K562 (cell line): Measurements from ENCODE around the gene NRP1. TPM values are rescaled to one million over a fixed set of nuclear protein-coding genes. Genes with fewer than 3 reads are reported as not detected.

Source experiments
- ATAC-seq: fragments of 200-7000 bp; cut with Tn5 transposase; 3 replicates; pipeline ENCODE4 v1.9.1; 2020; ENCODE audit warnings: moderate library complexity
- BruUV-seq: library from RNA; stranded (reverse); fragments of 400-500 nt; replicated peaks from 2 replicates; lab custom pipeline; 2021; lab: Mats Ljungman, UMichigan
- CTCF ChIA-PET: fragments of 300-600 bp; formaldehyde crosslinking; extraction: SDS; loops from one replicate; lab custom pipeline; 2021; ENCODE audit warnings: low intra/inter-chr PET ratio; lab: Yijun Ruan, JAX
- POLR2A ChIA-PET: fragments of 300-600, 350-650 bp; sonication (Branson Sonifier 250); formaldehyde crosslinking; extraction: SDS; loops from one replicate; lab custom pipeline; 2021; ENCODE audit warnings: antibody characterized with exemption, inconsistent platforms; lab: Yijun Ruan, JAX
- DNase-seq, 4 experiments: peaks; one replicate each; pipeline versions ENCODE4 v3.0.0 to v3.0.0-alpha.2; 2011 to 2018; ENCODE audit warnings: low spot score in 3 of 4, mixed read lengths in 3 of 4; ENCODE audit errors: extremely low read depth in 1 of 4
- FAIRE-seq: peaks from 2 replicates; lab custom pipeline; 2011; peaks lifted over from hg19 to GRCh38; lab: Jason Lieb, UNC
- H2AFZ ChIP-seq: 2 replicates; pipeline ENCODE4 v1.6.0; 2011; ENCODE audit warnings: low read depth, low read length, control low read depth, inconsistent platforms
- H3K27ac ChIP-seq: fragments of 200-600 bp; 3 replicates; pipeline ENCODE4 v1.8.0; 2011; ENCODE audit warnings: low read depth, mild to moderate bottlenecking, control low read depth, inconsistent platforms, low read length, moderate library complexity, mixed read lengths; ENCODE audit errors: extremely low read depth
- H3K27me3 ChIP-seq, 2 experiments: fragments of 300-600 bp in 1 of 2; 2 replicates in 1 of 2; 3 replicates in 1 of 2; pipeline versions ENCODE4 v1.6.0 to v1.8.0; 2011; ENCODE audit warnings: inconsistent platforms in 2 of 2, low read length in 2 of 2, mild to moderate bottlenecking in 1 of 2, mixed read lengths in 1 of 2, moderate library complexity in 1 of 2; ENCODE audit not compliant: control insufficient read depth in 2 of 2, insufficient read depth in 2 of 2
- H3K36me3 ChIP-seq: fragments of 300-600 bp; 3 replicates; pipeline ENCODE4 v1.8.0; 2011; ENCODE audit warnings: mild to moderate bottlenecking, low read length, inconsistent platforms; ENCODE audit not compliant: control insufficient read depth, insufficient read depth
- H3K4me1 ChIP-seq, 2 experiments: fragments of 200-600 bp in 1 of 2; replicated peaks in 1 of 2; 2 replicates in 1 of 2; 3 replicates in 1 of 2; pipeline versions ENCODE4 v1.5.1 to v1.8.0; 2011; ENCODE audit warnings: inconsistent platforms in 2 of 2, low read length in 2 of 2, mild to moderate bottlenecking in 1 of 2, mixed read lengths in 1 of 2, moderate library complexity in 1 of 2; ENCODE audit not compliant: control insufficient read depth in 2 of 2, insufficient read depth in 2 of 2
- H3K4me2 ChIP-seq: 2 replicates; pipeline ENCODE4 v1.6.1; 2011; ENCODE audit warnings: low read length, control low read depth, inconsistent platforms, mixed read lengths; ENCODE audit not compliant: insufficient read depth
- H3K4me3 ChIP-seq: fragments of 200-600 bp; sonication (generic), shearing (Covaris generic); 2 replicates; pipeline ENCODE4 v1.5.1; 2016; ENCODE audit warnings: control low read depth, inconsistent platforms
- H3K79me2 ChIP-seq: fragments of 200-600 bp; 3 replicates; pipeline ENCODE4 v1.8.0; 2011; ENCODE audit warnings: low read length, inconsistent platforms; ENCODE audit not compliant: control insufficient read depth, insufficient read depth
- H3K9ac ChIP-seq, 2 experiments: 2 replicates each; pipeline versions ENCODE4 v1.6.0 to v1.6.1; 2011; ENCODE audit warnings: low read depth in 2 of 2, low read length in 2 of 2, control low read depth in 1 of 2, inconsistent platforms in 1 of 2, mild to moderate bottlenecking in 1 of 2, mixed read lengths in 1 of 2; ENCODE audit not compliant: insufficient read depth in 1 of 2
- H3K9me1 ChIP-seq: one replicate; pipeline ENCODE4 v1.6.0; 2011; ENCODE audit warnings: inconsistent platforms, mild to moderate bottlenecking, low read length, moderate library complexity; ENCODE audit not compliant: control insufficient read depth, insufficient read depth
- H3K9me3 ChIP-seq: replicated peaks from 2 replicates; pipeline ENCODE4 v1.5.1; 2011; ENCODE audit warnings: low read depth, low read length, inconsistent platforms; ENCODE audit not compliant: control insufficient read depth, insufficient read depth
- H4K20me1 ChIP-seq: replicated peaks from 2 replicates; pipeline ENCODE4 v1.6.1; 2011; ENCODE audit warnings: low read length, inconsistent platforms, mixed read lengths; ENCODE audit not compliant: control insufficient read depth, insufficient read depth
- CEBPG ChIP-seq, 3 experiments: fragments of 200-800 bp in 1 of 3; sonication (Bioruptor generic) in 1 of 3; sonication (generic) in 1 of 3; formaldehyde crosslinking in 1 of 3; IDR thresholded peaks in 2 of 3; conservative IDR thresholded peaks in 1 of 3; 2 replicates each; pipeline versions ENCODE4 v1.6.1 to v1.8.0; 2016 to 2022; ENCODE audit warnings: missing compliant biosample characterization in 2 of 3, missing genetic modification characterization in 2 of 3, mild to moderate bottlenecking in 1 of 3, missing genetic modification reagents in 1 of 3
- ESRRB ChIP-seq: fragments of 250-450 bp; sonication (Bioruptor Pico); IDR thresholded peaks from 2 replicates; pipeline ENCODE4 v1.5.0; 2020; ENCODE audit warnings: mild to moderate bottlenecking, moderate library complexity, borderline replicate concordance
- FOXK1 ChIP-seq: sonication (generic); formaldehyde crosslinking; IDR thresholded peaks from 2 replicates; pipeline ENCODE4 v1.8.0; 2022; ENCODE audit warnings: missing genetic modification reagents, mild to moderate bottlenecking, borderline replicate concordance
- HDAC1 ChIP-seq, 2 experiments: fragments of 450-650 bp; IDR thresholded peaks; 2 replicates each; pipeline ENCODE4 v1.6.1; 2016 to 2017; ENCODE audit warnings: inconsistent platforms in 1 of 2, mild to moderate bottlenecking in 1 of 2, moderate library complexity in 1 of 2
- LARP7 ChIP-seq: fragments of 450-650 bp; IDR thresholded peaks from 2 replicates; pipeline ENCODE4 v1.6.1; 2016
- POLR2AphosphoS5 ChIP-seq: IDR thresholded peaks from 2 replicates; pipeline ENCODE4 v1.6.1; 2011; ENCODE audit warnings: mild to moderate bottlenecking, low read depth, low read length, moderate library complexity; ENCODE audit not compliant: control insufficient read depth, insufficient read depth
- SIRT6 ChIP-seq: IDR thresholded peaks from one replicate; pipeline ENCODE4 v1.6.1; 2012; ENCODE audit warnings: low read depth, mild to moderate bottlenecking, control low read depth, inconsistent platforms, low read length, moderate library complexity
- STAT5A ChIP-seq: IDR thresholded peaks from 2 replicates; pipeline ENCODE4 v1.6.1; 2012; ENCODE audit warnings: low read length, inconsistent platforms, borderline replicate concordance
- ZFP30 ChIP-seq: fragments of 250-450 bp; sonication (Bioruptor Pico); IDR thresholded peaks from 2 replicates; pipeline ENCODE4 v1.8.0; 2022; ENCODE audit warnings: moderate library complexity, mild to moderate bottlenecking, inconsistent platforms, borderline replicate concordance
- ZNF133 ChIP-seq: fragments of 250-450 bp; sonication (Bioruptor Pico); IDR thresholded peaks from 2 replicates; pipeline ENCODE4 v1.4.0; 2020; ENCODE audit warnings: mild to moderate bottlenecking
- WGBS: fragments of 100-300 bp; shearing (Covaris generic); methylation state at CpG from one replicate; pipeline ENCODE4 v1.1.6; 2016; ENCODE audit warnings: low coverage, mixed read lengths; ENCODE audit not compliant: insufficient coverage; ENCODE audit errors: missing lambda C conversion rate; 5-methylcytosine and 5-hydroxymethylcytosine counted together
- in situ Hi-C: fragments of 300-500 bp; cut with MboI; formaldehyde crosslinking; loops from 4 replicates; pipeline ENCODE4 v1.15.0; 2018; ENCODE audit warnings: inconsistent platforms, mixed read lengths
- intact Hi-C: fragments of 100-400 bp; cut with micrococcal nuclease; formaldehyde crosslinking; loops from 2 replicates; pipeline ENCODE4 v1.14.2; 2022
- polyA plus RNA-seq, 8 experiments: library from polyadenylated mRNA; depleted of rRNA in 4 of 8; stranded (reverse) in 5 of 8; unstranded in 3 of 8; fragments of >200 nt; fragmentation: Nextera tagmentation in 2 of 8; fragmentation: Illumina TruSeq in 1 of 8; extraction: Ambion mirVana in 2 of 8; extraction: Trizol in 1 of 8; gene quantifications; 2 replicates each; pipeline versions ENCODE4 v1.2.1 to v1.2.3, GENCODE V29; 2011 to 2014; ENCODE audit warnings: inconsistent platforms in 1 of 8, missing spikeins in 1 of 8
- total RNA-seq, 7 experiments: library from RNA; depleted of rRNA in 6 of 7; stranded (reverse); fragments of >200 nt in 6 of 7; fragmentation: Illumina TruSeq in 2 of 7; extraction: Trizol in 2 of 7; gene quantifications; 2 replicates each; pipeline versions ENCODE4 v1.2.1 to v1.2.3, GENCODE V29; 2011 to 2021; ENCODE audit warnings: low replicate concordance in 1 of 7
- TF ChIP-seq, protein P1 (sequence below), 2 experiments: IDR thresholded peaks; 2 replicates each; pipeline ENCODE4 v1.6.1; 2011; ENCODE audit warnings: borderline replicate concordance in 1 of 2, control low read depth in 1 of 2, low read depth in 1 of 2, low read length in 1 of 2, mild to moderate bottlenecking in 1 of 2, mixed read lengths in 1 of 2, moderate library complexity in 1 of 2; ENCODE audit not compliant: insufficient read depth in 1 of 2, insufficient read length in 1 of 2, poor library complexity in 1 of 2, severe bottlenecking in 1 of 2; ENCODE audit errors: extremely low read depth in 1 of 2
- TF ChIP-seq, protein P2 (sequence below): sonication (generic); formaldehyde crosslinking; IDR thresholded peaks from 2 replicates; pipeline ENCODE4 v1.8.0; 2023; ENCODE audit warnings: mild to moderate bottlenecking, missing genetic modification reagents
- TF ChIP-seq, protein P3 (sequence below): sonication (generic); formaldehyde crosslinking; IDR thresholded peaks from 2 replicates; pipeline ENCODE4 v1.8.1; 2023; ENCODE audit warnings: missing genetic modification reagents, mild to moderate bottlenecking, borderline replicate concordance

The NRP1 gene
- total and polyA plus RNA-seq, 9 of the 15 experiments (the other 6 are each of a cell fraction or from before 2014, with no cell fraction given), result 0.01 to 0.38 (median 0.04) TPM; not detected in 5

DNA sequence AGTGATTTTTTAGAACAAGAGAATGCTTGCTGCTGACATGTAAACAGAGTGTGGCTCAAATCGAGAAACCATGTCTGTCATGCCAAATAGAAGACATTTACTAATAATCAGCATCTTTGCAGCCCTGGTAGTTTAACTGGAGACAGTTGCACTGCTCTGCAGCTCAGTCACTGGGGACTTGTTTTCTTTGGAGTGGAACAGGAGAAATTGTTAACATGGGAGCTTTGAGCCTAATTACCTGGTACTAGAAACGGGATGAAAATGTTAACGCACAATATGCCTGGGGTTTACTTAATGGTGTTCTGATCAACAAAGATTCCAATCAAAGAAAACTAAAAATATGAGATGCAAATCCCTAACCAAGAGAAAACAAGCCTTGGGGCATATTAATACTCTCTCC is 153.5 kb downstream of the NRP1 start (continued):
- TF ChIP-seq, protein P1, sequence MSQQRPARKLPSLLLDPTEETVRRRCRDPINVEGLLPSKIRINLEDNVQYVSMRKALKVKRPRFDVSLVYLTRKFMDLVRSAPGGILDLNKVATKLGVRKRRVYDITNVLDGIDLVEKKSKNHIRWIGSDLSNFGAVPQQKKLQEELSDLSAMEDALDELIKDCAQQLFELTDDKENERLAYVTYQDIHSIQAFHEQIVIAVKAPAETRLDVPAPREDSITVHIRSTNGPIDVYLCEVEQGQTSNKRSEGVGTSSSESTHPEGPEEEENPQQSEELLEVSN (IDR thresholded peaks at IDR 0.05; ENCODE audit: borderline replicate concordance in 1 of 2, extremely low read depth in 1 of 2, insufficient read depth in 1 of 2, insufficient read length in 1 of 2, low read depth in 1 of 2, low read length in 1 of 2, poor library complexity in 1 of 2, severe bottlenecking in 1 of 2), result no peak
- TF ChIP-seq, protein P2, sequence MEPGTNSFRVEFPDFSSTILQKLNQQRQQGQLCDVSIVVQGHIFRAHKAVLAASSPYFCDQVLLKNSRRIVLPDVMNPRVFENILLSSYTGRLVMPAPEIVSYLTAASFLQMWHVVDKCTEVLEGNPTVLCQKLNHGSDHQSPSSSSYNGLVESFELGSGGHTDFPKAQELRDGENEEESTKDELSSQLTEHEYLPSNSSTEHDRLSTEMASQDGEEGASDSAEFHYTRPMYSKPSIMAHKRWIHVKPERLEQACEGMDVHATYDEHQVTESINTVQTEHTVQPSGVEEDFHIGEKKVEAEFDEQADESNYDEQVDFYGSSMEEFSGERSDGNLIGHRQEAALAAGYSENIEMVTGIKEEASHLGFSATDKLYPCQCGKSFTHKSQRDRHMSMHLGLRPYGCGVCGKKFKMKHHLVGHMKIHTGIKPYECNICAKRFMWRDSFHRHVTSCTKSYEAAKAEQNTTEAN (CRISPR knock-in tag), result no peak

DNA sequence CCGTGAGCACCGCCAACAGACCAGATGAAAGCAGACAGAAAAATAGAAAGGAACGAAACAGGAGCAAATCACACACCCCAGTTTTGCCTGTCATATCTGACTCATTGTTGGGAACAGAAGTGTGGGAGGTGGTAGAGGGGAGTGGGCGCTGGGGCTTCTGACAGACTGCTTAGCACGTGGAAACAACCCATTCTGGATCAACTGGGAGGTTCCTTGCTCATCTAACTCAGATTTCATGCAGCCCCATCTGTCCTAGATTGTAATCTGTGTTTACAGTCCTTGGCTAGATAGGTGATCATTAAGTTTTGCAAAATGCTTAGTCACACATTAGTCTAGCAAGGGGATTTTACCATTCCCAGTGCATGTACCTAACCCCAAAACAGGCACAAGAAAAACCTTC is 154.1 kb downstream of the NRP1 start:
- FAIRE-seq (no peak), ATAC-seq (no peak)
- TF ChIP-seq SIRT6, result no peak
- no peak for TF ChIP-seq ZNF133 (CRISPR knock-in tag)
- TF ChIP-seq STAT5A, result no peak
- TF ChIP-seq, protein P3, sequence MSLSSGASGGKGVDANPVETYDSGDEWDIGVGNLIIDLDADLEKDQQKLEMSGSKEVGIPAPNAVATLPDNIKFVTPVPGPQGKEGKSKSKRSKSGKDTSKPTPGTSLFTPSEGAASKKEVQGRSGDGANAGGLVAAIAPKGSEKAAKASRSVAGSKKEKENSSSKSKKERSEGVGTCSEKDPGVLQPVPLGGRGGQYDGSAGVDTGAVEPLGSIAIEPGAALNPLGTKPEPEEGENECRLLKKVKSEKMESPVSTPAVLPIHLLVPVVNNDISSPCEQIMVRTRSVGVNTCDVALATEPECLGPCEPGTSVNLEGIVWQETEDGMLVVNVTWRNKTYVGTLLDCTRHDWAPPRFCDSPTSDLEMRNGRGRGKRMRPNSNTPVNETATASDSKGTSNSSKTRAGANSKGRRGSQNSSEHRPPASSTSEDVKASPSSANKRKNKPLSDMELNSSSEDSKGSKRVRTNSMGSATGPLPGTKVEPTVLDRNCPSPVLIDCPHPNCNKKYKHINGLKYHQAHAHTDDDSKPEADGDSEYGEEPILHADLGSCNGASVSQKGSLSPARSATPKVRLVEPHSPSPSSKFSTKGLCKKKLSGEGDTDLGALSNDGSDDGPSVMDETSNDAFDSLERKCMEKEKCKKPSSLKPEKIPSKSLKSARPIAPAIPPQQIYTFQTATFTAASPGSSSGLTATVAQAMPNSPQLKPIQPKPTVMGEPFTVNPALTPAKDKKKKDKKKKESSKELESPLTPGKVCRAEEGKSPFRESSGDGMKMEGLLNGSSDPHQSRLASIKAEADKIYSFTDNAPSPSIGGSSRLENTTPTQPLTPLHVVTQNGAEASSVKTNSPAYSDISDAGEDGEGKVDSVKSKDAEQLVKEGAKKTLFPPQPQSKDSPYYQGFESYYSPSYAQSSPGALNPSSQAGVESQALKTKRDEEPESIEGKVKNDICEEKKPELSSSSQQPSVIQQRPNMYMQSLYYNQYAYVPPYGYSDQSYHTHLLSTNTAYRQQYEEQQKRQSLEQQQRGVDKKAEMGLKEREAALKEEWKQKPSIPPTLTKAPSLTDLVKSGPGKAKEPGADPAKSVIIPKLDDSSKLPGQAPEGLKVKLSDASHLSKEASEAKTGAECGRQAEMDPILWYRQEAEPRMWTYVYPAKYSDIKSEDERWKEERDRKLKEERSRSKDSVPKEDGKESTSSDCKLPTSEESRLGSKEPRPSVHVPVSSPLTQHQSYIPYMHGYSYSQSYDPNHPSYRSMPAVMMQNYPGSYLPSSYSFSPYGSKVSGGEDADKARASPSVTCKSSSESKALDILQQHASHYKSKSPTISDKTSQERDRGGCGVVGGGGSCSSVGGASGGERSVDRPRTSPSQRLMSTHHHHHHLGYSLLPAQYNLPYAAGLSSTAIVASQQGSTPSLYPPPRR (CRISPR knock-in tag), result no peak
- no peak for TF ChIP-seq CEBPG (CRISPR knock-in tag; IDR thresholded peaks at IDR 0.05)
- TF ChIP-seq CEBPG (tag; conservative IDR thresholded peaks at IDR 0.05 in 1 of 2, IDR thresholded peaks at IDR 0.05 in 1 of 2), result no peak
- no peak for TF ChIP-seq HDAC1 (IDR thresholded peaks at IDR 0.05)
- TF ChIP-seq LARP7, result no peak
- TF ChIP-seq POLR2AphosphoS5, result no peak
- no peak for TF ChIP-seq FOXK1
- TF ChIP-seq ZFP30 (CRISPR knock-in tag), result no peak
- no peak for TF ChIP-seq ESRRB (CRISPR knock-in tag)

More for the DNA sequence above, 154.1 kb downstream of the NRP1 start:
- no peaks in the 10 kb centered on the region for H3K36me3 ChIP-seq
- no TSS peak for BruUV-seq
- H2AFZ ChIP-seq, result no peak overlapping the region
- no peak overlapping the region for H3K4me3 ChIP-seq
- POLR2A ChIA-PET, result no interaction called here
- CTCF ChIA-PET, result no interaction called here
- H3K4me2 ChIP-seq, result no peak overlapping the region
- H3K9me1 ChIP-seq, result no peaks in the 10 kb centered on the region
- no peaks in the 10 kb centered on the region for H3K79me2 ChIP-seq
- H3K27me3 ChIP-seq, result peaks cover 0 to 5% of the 10 kb centered on the region in 2 experiments; a peak in 1 of 5 replicates
- H3K27ac ChIP-seq, result no peak overlapping the region
- no peak overlapping the region for H3K9ac ChIP-seq
- H4K20me1 ChIP-seq, result no peaks in the 10 kb centered on the region
- 0% methylated on average over 5 of the region's 5 CpGs for WGBS
- no peaks in the 10 kb centered on the region for H3K9me3 ChIP-seq
- in situ Hi-C loops (no loop called here), intact Hi-C loops (no loop called here)
- H3K4me1 ChIP-seq, result no peaks in the 10 kb centered on the region
- no peak for DNase-seq
